ENCODE results near the gene AFG1L. TPM values are rescaled to one million over a fixed set of nuclear protein-coding genes. Genes with fewer than 3 reads are reported as not detected.

AFG1L gene
- total RNA-seq, 1 donor from 2014 or later, result 8.2 TPM

GRCh38 chr6:108419934-108420609 lies 125.2 kb downstream of the AFG1L start:
- H3K9me3 Mint-ChIP-seq, result no peaks in the 10 kb centered on the region
- TF ChIP-seq CTCF (conservative IDR thresholded peaks at IDR 0.05), result no peak
- H3K4me3 Mint-ChIP-seq, result no peak overlapping the region
- peaks cover 4% of the 10 kb centered on the region for H3K36me3 Mint-ChIP-seq (ENCODE audit: low read depth)
- no peak for DNase-seq (ENCODE audit: low read depth, low spot score)
- H3K4me1 Mint-ChIP-seq, result peaks cover 23% of the 10 kb centered on the region
- no peak overlapping the region for H3K27ac Mint-ChIP-seq (ENCODE audit: unreplicated experiment)
- no peaks in the 10 kb centered on the region for H3K27me3 Mint-ChIP-seq (ENCODE audit: low read depth)

DNA sequence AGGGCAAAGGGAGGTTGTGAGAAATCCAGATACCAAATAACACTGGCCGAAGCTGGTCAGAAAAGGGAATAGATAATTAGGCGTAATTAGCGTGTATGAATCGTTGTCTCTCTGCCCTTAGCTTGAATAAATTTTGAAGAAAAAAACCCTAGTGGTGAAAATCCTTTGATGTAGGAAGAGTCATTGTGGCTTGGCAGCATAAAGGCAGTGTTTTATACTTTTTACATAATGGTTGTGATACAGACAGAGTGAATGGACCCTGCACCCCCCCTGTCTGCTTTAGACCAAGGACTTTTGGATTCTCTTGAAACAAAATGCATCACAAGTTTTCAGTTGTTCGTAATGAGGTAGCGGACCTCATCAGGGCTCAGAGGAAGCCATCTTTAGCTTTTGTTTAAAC lies 126.5 kb downstream of the AFG1L start:
- Mint-ChIP-seq H3K4me3 (no peak overlapping the region), H3K4me1 (peaks cover 23% of the 10 kb centered on the region), H3K27ac (ENCODE audit: unreplicated experiment) (peak overlapping the region; percentile 5), H3K9me3 (no peaks in the 10 kb centered on the region), H3K27me3 (ENCODE audit: low read depth) (no peaks in the 10 kb centered on the region), H3K36me3 (ENCODE audit: low read depth) (no peaks in the 10 kb centered on the region)
- no peak for TF ChIP-seq CTCF (conservative IDR thresholded peaks at IDR 0.05)
- DNase-seq (ENCODE audit: low read depth, low spot score), result no peak

- Mint-ChIP-seq H3K4me1 (peaks cover 17% of the 10 kb centered on the region), H3K4me3 (no peak overlapping the region), H3K27ac (ENCODE audit: unreplicated experiment) (no peak overlapping the region), H3K27me3 (ENCODE audit: low read depth) (no peaks in the 10 kb centered on the region), H3K36me3 (ENCODE audit: low read depth) (peaks cover 2% of the 10 kb centered on the region), H3K9me3 (peaks cover 9% of the 10 kb centered on the region)
- DNase-seq (ENCODE audit: low read depth, low spot score), result no peak
- TF ChIP-seq CTCF (conservative IDR thresholded peaks at IDR 0.05), result no peak
Measured at GRCh38 chr6:108423982-108424705, 129.3 kb downstream of the AFG1L start.

DNA sequence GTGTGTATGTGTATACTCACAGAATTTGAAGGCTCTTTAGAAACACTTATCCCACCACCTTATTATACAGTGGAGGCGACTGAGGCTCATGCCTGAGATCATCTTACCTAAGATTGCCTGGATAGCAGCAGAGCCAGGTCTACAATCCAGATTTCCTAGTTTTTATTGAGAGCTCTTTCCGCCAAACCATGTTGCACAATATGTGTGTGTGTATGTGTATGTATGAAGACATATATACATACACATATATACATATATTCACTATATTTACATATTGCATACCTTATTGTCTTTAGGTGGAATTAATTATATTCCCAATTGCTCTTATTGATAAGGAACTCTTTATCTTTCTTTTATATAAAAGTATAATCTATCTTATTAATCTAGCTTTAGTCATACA lies 130.6 kb downstream of the AFG1L start:
- no peak overlapping the region for H3K4me3 Mint-ChIP-seq
- H3K4me1 Mint-ChIP-seq, result peaks cover 11% of the 10 kb centered on the region
- no peak for DNase-seq (ENCODE audit: low read depth, low spot score)
- H3K36me3 Mint-ChIP-seq (ENCODE audit: low read depth), result peaks cover 2% of the 10 kb centered on the region
- no peak for TF ChIP-seq CTCF (conservative IDR thresholded peaks at IDR 0.05)
- peaks cover 9% of the 10 kb centered on the region for H3K9me3 Mint-ChIP-seq
- no peaks in the 10 kb centered on the region for H3K27me3 Mint-ChIP-seq (ENCODE audit: low read depth)
- no peak overlapping the region for H3K27ac Mint-ChIP-seq (ENCODE audit: unreplicated experiment)

GRCh38 chr6:108432143-108432542 lies 137.3 kb downstream of the AFG1L start:
- Mint-ChIP-seq H3K4me3 (no peak overlapping the region), H3K4me1 (no peaks in the 10 kb centered on the region), H3K27me3 (ENCODE audit: low read depth) (no peaks in the 10 kb centered on the region), H3K27ac (ENCODE audit: unreplicated experiment) (no peak overlapping the region), H3K9me3 (peaks cover 9% of the 10 kb centered on the region), H3K36me3 (ENCODE audit: low read depth) (peaks cover 2% of the 10 kb centered on the region)
- TF ChIP-seq CTCF (conservative IDR thresholded peaks at IDR 0.05), result no peak
- DNase-seq (ENCODE audit: low read depth, low spot score), result no peak
